IPS-NIHi7 (cell line): Measurements from ENCODE around the gene STK10.
A peak's percentile ranks its signal among the peaks of the same experiment; 100 is the strongest.
"Not testable (repeated sequence)": the region's sequence is repeated elsewhere in the genome, so short reads cannot be mapped to it uniquely, and the experiment has no call there.

Source experiments
- DNase-seq: peaks from one replicate; pipeline ENCODE4 v3.0.0; 2012; ENCODE audit warnings: mixed read lengths; ENCODE audit errors: extremely low spot score

STK10 gene

GRCh38 chr5:172188033-172188892, at the start of gene STK10:
STK10 (minus strand) TSS chr5:172188224; CDS start chr5:172188042, 182 bp downstream.
- peak; percentile 95 for DNase-seq

- DNase-seq: no peak
These were observed 48.1 kb upstream of the STK10 start for GRCh38 chr5:172235827-172236736.

- DNase-seq: no peak
These were observed 47.2 kb upstream of the STK10 start for GRCh38 chr5:172235132-172235780.

GRCh38 chr5:172234031-172234430, 46.0 kb upstream of the STK10 start:
- no peak for DNase-seq

- no peak for DNase-seq
These were observed 41.9 kb upstream of the STK10 start for GRCh38 chr5:172229904-172230303.

GRCh38 chr5:172224996-172225395, 37.0 kb upstream of the STK10 start:
- DNase-seq: no peak

- DNase-seq: no peak
These were observed 36.2 kb upstream of the STK10 start for GRCh38 chr5:172223901-172224873.

- no peak for DNase-seq
These were observed 31.3 kb upstream of the STK10 start for GRCh38 chr5:172219296-172219695.

- DNase-seq: no peak
These were observed 28.3 kb upstream of the STK10 start for GRCh38 chr5:172216345-172216744.

GRCh38 chr5:172213126-172213525, 25.1 kb upstream of the STK10 start:
- DNase-seq: no peak

- no peak for DNase-seq
These were observed 23.7 kb upstream of the STK10 start for GRCh38 chr5:172211676-172212075.

GRCh38 chr5:172209714-172210113, 21.7 kb upstream of the STK10 start:
- no peak for DNase-seq

- no peak for DNase-seq
These were observed 19.5 kb upstream of the STK10 start for GRCh38 chr5:172207511-172207910.

GRCh38 chr5:172205984-172206383, 18.0 kb upstream of the STK10 start:
- not testable (repeated sequence) for DNase-seq

GRCh38 chr5:172200476-172200875, 12.5 kb upstream of the STK10 start:
- DNase-seq: no peak

- no peak for DNase-seq
These were observed 11.4 kb upstream of the STK10 start for GRCh38 chr5:172199446-172199845.

GRCh38 chr5:172197775-172198174, 9.8 kb upstream of the STK10 start:
- DNase-seq: not testable (repeated sequence)

- no peak for DNase-seq
These were observed 7.2 kb upstream of the STK10 start for GRCh38 chr5:172194985-172195774.

- no peak for DNase-seq
These were observed 5.8 kb upstream of the STK10 start, which contains the start of gene EFCAB9 for GRCh38 chr5:172193872-172194271. EFCAB9 (plus strand) TSS chr5:172194172; CDS start chr5:172194173, 1 bp downstream.
